Measurements from ENCODE around the gene MUC13.

DNA sequence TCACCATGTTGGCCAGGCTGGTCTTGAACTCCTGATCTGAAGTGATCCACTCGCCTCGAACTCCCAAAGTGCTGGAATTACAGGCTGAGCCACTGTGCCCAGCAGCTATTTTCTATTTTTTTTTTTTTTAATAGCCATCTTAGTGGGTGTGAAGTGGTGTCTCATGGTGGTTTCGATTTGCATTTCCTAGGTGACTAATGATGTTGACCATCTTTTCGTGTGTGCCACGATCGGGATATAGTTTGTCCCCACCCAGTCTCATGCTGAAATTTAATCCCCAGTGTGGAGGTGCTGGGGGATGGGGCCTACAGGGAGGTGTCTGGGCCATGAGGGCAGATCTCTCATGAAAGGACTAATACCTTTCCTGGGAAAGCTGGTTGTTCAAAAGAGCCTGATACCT, 41.8 kb upstream of the MUC13 start:
- TF ChIP-seq CTCF (IDR thresholded peaks at IDR 0.05) (no peak), POLR2A (IDR thresholded peaks at IDR 0.05) (no peak), POLR2AphosphoS5 (IDR thresholded peaks at IDR 0.05) (no peak)
